Choroid plexus epithelial cell (primary cell): Measurements from ENCODE around the gene MTOR.

Source experiments
- DNase-seq: peaks from one replicate; pipeline ENCODE4 v3.0.0-alpha.2; 2010; ENCODE audit warnings: low read depth
- H3K4me3 ChIP-seq: 2 replicates; pipeline ENCODE4 v1.5.1; 2011; ENCODE audit warnings: low read depth, mild to moderate bottlenecking, control low read depth, low read length, moderate library complexity
- CTCF ChIP-seq: conservative IDR thresholded peaks from 2 replicates; pipeline ENCODE4 v1.5.1; 2011; ENCODE audit warnings: low read depth, mild to moderate bottlenecking, control low read depth, inconsistent platforms, low read length, moderate library complexity

The MTOR gene

GRCh38 chr1:11198851-11199594 lies 63.3 kb downstream of the MTOR start:
- H3K4me3 ChIP-seq: no peak overlapping the region
- TF ChIP-seq CTCF: no peak
- DNase-seq: no peak

GRCh38 chr1:11198257-11198656 lies 64.1 kb downstream of the MTOR start:
- no peak overlapping the region for H3K4me3 ChIP-seq
- no peak for DNase-seq
- TF ChIP-seq CTCF: no peak

DNA sequence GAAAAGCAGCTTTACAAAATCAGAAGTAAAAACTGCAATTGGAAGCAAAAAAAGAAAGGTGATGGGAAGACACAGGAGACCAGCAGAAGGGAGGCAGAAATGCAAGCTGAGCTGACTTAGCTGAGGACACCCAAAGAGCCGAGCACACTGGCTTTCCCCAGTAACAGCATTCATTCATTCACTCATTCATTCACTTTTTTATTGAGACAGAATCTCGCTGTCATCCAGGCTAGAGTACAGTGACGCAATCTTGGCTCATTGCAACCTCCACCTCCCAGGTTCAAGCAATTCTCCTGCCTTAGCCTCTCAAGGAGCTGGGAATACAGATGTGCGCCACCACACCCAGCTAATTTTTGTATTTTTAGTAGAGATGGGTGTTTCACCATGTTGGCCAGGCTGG lies 65.0 kb downstream of the MTOR start:
- H3K4me3 ChIP-seq: no peak overlapping the region
- DNase-seq: no peak
- TF ChIP-seq CTCF: no peak

DNA sequence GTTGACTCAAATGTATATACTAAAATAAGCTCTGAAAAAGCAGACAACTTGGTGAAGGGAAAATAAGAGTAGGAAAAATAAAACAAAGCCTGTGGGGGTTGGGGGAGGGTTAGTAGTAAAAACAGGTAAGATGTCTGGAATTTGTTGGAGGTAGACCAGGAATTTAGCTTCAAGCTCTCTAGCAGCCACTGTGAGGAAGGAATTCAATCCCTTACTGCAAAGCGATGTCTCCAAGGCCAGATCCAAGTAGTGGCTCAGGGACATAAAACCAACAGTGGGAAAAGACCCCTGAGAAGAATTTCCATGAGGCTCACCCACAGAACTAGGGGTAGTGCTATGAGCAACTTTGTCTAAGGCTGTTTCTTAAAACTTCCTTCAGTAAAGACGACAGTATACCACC lies 65.4 kb downstream of the MTOR start:
- DNase-seq: no peak
- H3K4me3 ChIP-seq: no peak overlapping the region
- no peak for TF ChIP-seq CTCF

GRCh38 chr1:11194407-11195176 lies 67.8 kb downstream of the MTOR start:
- no peak for DNase-seq
- H3K4me3 ChIP-seq: no peak overlapping the region
- TF ChIP-seq CTCF: no peak

- no peak for DNase-seq
- no peak for TF ChIP-seq CTCF
- no peak overlapping the region for H3K4me3 ChIP-seq
Measured at GRCh38 chr1:11193376-11193775, 69.0 kb downstream of the MTOR start.

DNA sequence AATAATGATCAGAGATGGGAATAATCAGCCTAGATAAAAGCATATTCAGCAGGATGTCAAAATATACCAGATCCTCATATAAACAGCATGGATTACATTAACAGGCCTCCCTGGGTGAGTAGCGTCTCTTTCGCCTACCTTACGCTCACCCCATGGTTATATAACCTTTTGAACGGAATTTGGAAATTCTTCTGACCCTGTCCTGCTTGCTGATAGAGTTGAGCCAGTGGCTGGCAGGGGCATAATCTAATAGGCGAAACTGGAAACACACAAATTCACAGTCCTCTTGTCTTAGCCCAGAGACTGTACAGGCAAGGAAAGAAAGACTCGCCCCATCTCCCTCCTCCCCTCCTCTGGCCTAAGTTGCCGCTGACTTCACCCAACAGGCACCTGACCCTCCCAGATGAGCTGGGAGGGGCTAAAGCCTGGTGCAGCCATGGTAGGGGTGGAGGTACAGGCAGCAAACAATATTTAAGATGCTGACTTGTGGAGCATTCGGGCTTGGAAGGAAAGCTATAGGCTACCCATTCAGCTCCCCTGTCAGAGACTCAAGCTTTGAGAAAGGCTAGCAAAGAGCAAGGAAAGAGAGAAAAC lies 73.4 kb downstream of the MTOR start, which contains the start of gene ANGPTL7:
ANGPTL7 (plus strand) TSS at position 498 of the 594 bp plus-strand sequence. CDS start 225 bp downstream, outside the sequence.
- DNase-seq: no peak
- no peak for TF ChIP-seq CTCF
- H3K4me3 ChIP-seq: no peak within 1 kb of the TSS
